ENCODE results near the gene ZBTB7B.
A peak's percentile ranks its signal among the peaks of the same experiment; 100 is the strongest.
"Not testable (repeated sequence)": the region's sequence is repeated elsewhere in the genome, so short reads cannot be mapped to it uniquely, and the experiment has no call there.

ZBTB7B gene

DNA sequence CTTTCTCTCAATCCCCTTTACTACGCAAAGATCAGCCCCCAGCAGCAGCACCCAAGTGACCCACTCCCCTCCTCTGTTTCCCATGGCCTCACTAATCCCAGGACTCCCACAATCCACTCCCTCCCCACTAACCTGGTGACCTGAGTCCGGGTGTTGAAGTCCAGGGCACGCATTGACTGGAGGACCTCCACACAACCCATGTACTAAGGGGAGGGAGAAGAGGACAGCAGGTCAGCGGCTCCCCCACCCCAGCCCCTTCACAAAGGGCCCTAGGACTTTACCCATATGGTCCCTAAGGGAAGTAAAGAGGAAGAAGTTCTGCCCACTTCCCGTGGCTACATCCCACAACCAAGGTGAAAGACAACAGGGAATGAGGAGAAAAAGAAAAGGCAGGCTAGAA lies 33.4 kb upstream of the ZBTB7B start:
- no peak for DNase-seq (ENCODE audit: low spot score)

DNA sequence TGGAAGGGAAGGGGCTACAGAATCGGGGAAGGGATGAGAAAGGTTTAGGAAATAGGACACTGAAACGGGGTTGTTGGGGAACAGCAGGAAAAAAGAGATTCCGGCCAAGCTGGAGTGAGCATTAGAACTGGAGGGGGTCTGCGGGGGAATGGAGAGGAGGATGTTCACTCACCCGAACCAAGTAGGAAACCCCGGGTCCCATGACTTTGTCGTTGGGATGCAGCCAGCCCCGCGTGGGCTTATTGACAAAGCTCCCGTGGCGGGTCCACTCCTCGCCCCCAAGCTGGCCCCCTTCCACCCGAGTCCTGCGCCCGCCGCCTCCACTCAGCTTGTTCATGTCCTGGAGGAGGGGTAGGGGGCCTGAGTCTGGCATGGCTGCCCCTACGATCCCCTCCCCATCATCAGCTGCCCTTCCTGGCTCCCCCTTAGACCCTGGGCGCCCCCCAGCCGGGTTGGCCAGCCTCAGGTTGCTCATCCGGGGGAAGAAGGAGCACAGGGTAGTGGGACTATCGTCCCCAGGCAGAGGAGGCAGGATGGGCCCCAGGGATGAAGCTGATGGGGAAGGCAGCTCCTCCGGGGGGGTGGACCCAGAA lies 32.6 kb upstream of the ZBTB7B start:
- DNase-seq (ENCODE audit: low spot score) = no peak

DNA sequence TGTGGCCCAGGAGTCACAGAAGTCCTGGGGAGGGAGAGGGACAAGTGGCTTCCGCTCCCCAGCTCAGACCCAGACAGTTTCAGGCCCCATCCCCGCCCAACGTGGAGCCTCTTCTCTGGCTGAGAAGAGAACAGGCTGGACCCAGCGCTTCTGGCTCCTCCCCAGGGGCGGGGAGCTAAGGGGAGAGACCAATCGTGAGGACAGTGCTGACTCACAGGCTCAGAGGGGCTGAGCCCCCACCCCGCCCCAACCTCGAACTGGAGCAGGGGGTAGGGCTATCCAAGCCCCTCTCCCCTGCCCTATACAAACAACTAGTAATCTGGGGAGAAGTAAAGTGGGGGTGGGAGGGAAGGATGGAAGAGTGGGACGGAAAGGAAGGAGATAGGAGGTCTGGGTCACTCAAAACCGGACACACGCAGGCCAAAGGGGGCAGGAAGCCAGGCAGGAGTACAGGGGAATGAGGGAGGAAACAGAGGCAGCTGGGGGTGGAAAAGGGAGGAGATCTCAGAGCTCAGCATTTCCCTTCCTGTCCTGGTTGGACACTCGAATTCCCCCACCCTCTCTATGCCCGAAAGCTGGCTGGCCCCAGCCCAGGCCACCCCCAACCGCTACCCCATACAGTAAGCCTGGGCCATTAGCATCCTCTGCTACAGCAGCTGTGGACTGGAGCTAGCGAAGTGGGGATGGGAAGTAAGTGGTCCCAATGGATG lies 31.8 kb upstream of the ZBTB7B start, which contains the start of gene SHC1:
SHC1 (minus strand) TSS at position 117 of the 710 bp plus-strand sequence. CDS start 221 bp downstream, outside the sequence.
- DNase-seq (ENCODE audit: low spot score) = peak; percentile 89

DNA sequence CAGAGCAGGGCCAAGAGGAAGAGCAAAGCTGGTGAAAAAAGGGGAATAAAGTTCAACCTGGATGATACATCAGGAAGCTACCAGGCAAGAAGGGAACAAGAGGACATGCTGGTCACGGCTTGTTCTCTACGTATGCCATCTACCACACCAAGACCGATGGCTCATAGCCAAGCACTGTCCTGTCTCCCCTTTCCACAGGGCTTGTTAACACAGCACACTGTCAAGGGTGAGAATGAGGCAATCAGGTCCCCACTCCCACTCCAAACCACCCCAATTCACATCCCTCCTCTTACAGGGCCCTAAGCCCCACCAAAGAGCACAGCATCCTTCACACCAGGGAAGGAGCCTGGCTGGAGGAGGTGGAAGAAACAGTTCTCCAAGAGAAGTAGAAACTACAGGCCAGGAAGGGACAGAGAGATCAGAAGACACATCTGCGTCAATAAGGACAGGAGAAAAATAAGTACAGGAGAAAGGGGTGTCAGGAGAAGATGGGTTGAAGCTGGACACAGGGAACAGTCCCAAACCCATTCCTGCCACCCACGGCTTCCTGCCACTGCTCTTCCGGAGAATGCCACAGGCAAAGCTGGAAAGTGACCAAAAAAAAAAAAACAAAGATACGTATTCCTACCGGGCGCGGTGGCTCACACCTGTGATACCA lies 31.1 kb upstream of the ZBTB7B start:
- no peak for DNase-seq (ENCODE audit: low spot score)

DNA sequence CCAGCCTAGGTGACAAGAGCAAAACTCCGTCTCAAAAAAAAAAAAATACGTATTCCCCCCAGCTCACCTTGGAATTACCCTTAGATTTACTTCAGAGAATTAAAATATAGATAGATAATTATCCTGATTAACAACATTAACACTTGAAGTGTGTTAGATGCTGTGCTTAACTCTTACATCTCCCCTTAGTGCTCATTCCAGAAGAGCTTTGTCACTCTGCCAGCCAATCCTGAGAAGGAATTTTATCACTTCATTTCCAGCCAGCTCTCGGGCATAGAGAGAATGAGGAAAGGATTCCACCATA lies 30.4 kb upstream of the ZBTB7B start:
- no peak for DNase-seq (ENCODE audit: low spot score)

DNA sequence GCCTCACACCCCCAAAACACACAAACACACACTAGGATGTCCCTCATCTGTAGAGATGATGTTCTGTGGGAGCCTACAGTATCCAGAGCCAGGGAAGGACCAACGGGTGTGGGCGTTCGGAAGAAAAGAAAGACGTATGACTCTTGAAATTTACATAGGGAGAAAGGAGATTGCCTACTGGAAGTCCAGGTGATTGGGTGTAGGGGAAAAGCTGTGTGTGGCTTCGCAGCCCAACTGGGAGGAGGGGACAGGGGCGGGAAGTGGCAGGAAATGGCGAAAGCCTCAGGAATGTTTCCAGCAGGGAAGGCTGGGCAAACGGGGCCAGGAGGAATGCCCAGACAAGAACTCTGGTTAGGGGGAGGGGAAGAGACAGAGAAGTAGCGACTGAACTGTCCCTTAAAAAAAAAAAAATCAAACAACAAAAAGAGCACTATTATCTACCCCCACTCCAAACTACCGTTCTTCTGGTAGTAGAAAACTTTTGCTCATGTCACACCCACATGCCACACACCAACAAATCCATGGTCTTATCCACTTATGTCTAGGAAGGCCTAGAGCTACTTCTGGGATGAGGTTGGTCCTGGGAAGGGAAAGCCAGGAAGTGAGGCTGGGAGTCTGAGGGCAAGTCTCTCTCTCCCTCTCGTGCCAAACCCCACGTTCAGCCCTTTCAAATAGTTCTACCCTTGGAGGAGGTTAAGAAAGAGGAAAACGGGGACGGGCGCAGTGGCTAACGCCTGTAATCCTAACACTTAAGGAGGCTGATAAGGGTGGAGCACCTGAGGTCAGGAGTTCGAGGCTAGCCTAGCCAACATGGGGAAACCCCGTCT lies 29.9 kb upstream of the ZBTB7B start:
- DNase-seq (ENCODE audit: low spot score) = no peak

DNA sequence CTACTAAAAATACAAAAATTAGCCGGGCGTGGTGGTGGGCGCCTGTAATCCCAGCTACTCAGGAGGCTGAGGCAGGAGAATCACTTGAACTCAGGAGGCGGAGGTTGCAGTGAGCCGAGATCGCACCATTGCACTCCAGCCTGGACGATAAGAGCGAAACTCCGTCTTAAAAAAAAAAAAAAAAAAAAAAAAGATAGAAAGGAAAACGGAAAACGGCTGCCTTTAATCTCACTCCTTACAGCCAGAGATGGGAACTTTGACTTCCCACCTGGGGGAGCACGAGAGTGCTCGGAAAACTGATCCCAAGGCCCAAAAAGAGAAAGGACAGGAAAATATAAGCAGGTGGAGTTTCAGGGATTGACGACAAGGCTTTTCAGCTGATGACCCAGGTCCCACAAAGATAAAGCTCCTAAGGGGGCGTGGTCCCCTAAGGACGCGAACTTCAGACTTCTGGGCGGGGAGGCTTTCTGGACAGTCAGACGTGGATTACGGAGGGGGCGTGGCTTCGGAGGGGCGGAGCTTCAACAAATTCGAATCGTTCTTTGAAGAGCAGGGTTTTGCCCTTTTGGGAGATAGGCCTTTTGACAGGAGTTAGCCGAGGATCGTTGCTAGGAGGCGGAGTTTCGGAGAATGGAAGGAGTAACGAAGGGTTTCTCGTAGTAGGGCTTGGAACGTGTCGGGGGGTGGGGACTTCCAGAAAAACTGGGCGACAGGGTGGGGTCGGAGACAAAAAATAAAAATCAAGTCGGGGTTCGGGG lies 29.1 kb upstream of the ZBTB7B start:
- peak; percentile 83 for DNase-seq (ENCODE audit: low spot score)

DNA sequence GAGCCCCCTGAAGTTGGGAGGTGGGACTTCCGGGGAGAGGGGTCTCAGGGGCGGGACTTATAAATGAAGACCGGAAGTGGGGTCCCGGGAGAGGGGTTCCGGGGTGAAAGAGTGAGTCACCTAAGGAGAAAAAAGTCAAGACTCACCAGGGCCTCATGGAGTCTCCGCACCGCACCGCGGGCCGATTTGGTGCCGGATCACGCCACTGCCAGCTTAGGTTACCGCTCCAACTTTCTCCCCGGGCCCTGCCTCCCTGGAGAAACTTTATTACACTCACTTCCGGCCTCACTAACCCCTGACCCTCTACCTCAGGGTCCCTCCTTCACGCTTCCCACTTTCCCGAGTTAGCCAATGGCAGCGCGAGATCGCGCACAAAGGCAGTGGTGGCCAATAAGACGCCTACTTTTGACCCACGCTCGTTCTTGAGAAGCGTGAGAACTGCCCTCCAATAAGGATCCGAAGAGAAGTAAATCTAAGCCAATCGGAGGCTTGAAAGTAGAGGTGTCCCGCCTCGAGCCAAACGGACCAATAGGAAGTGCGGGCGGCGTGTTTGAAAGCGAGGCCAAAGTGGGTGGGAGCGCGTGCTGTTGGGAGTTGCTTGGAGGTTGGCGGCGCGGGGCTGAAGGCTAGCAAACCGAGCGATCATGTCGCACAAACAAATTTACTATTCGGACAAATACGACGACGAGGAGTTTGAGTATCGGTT lies 28.3 kb upstream of the ZBTB7B start, which contains the start of gene CKS1B:
CKS1B (plus strand) TSS at position 580 of the 706 bp plus-strand sequence; CDS start at position 645, 65 bp downstream.
- DNase-seq (ENCODE audit: low spot score) = peak; percentile 92

DNA sequence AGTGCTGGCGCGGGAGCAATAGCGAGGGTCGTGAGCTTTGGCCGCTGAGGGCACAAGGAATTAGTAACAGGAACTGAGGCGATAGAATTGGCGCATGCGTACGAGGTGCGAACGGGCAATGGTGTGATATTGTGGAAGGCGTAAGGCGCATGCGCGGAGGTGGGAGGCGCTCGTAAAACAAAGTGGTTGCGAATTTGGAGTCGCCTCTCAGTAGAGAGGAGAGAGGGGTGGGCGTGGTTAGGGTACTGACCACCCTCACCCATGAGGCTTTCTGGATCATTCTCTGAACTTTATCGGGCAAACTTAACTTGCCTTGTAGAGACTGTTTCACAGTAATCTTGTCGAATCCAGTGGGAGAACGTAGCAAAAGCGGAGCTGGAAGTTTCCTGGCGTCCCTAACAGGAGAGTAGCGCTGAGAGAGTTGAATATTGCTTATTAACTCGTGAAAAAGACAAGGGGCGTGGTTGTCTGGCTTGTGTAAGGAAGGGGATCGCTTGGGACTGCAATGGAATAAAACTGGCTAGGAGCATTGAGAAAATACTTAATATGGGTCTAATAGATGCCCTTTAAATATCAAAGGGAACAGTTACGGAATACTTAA lies 27.7 kb upstream of the ZBTB7B start:
- peak; percentile 89 for DNase-seq (ENCODE audit: low spot score)

DNA sequence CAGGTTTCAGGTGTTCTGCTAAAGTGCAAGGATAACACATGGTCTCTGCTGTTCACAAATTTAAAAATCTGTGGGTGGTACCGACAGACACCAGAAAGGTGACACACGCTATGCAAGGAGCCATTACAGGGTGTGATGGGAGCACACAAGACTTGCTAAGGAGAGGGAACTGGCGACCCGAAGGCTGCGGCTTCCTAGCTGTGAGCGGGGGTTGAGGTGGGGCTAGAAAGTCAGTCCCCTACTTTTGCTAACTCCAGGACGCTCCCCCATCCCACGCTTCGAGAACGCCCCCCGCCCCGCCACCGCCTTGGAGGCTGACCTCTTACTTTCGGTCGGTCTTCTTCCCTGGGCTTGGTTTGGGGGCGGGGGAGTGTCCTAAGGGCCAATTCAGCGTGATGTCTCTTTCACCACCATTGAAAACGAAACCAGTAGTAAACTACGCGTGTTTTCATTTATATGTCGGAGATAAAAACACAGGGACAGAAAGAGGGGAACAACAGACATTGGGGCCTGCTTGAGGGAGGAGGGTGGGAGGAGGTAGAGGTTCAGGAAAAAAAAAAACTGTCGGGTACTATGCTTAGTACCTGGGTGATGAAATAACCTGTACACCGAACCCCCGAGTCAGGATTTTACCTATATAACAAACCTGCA lies 27.1 kb upstream of the ZBTB7B start:
- no peak for DNase-seq (ENCODE audit: low spot score)

DNA sequence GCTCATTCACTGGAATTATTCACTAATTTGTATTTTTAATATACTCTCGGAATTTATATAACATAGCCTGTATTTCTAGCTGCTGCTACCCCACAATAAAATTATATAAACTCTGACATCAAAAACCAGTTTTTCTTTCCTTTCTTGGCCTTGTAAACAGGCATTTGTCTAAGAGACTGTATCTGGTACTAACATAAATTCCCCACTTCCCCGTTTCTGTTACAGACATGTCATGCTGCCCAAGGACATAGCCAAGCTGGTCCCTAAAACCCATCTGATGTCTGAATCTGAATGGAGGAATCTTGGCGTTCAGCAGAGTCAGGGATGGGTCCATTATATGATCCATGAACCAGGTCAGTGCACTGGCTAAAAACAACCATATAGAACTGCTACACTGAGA lies 24.8 kb upstream of the ZBTB7B start:
- not testable (repeated sequence) for DNase-seq (ENCODE audit: low spot score)

DNA sequence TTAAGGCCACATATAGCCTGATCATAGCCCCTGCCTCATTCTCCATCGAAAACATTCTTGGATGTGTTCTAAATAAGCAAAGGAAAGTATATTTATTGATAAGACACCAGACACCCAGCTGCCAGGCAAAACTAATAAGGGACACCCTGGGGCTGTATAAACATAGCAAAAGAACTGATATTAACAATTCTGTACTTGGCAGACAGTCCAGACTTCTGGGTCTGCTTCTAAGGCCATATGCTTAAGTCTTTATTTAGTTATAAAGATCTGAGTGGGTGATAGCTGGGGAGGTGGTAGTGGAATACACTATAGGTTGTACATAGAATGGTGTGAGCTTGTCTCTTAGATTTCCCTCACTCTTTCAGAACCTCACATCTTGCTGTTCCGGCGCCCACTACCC lies 24.2 kb upstream of the ZBTB7B start:
- DNase-seq (ENCODE audit: low spot score) = no peak

DNA sequence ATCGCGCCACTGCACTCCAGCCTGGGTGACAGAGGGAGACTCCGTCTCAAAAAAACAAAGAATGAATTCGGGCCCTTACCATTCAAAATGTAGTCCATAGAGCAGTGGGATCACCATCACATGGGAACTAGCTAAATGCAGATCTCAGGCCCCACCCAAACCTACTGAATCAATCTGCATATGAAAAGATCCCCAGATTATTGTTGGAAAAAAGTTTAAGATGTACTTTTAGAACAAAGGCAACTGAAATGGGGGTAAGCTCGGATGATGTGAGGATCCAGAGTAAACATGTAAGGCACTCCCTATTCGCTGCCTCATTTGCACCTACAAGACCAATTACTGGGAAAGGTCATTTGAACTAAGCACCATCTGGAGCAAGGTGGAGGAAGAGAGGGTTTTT lies 20.3 kb upstream of the ZBTB7B start:
- DNase-seq (ENCODE audit: low spot score) = no peak

DNA sequence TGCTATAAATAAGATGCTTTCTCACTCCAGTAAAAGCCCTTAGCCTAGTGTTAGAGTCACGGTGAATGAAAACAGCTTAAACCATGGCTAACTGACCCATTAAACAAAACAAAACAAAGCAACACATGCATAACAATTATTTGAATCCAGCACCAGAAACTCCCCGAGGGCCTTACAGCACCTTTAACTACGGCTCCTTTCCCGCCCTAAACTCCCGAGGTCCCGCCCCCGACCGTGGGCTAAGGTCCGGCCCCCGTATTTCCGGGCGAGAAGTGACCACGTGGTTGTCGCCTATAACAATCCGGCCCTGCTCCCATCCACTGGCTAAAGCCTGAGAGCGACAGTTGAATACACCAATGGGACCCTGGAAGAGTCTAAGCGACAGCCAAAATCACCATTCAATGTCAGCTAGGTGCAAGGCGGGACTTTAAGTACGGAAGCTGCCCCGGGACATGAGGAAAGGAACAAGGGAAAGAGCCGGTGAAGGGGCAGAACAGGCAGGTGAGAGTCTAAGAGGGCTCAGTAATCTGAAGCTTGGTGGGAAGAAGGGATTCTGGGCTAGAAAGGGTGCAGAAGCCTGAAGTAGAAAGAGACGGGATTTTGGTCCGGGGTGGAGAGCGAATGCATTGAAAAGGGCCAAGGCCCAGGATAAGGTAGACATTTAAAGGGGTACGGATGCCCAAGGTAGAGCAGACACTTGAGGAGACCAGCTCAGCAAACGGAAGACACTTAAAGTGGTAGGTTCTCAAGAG lies 19.5 kb upstream of the ZBTB7B start, which contains the start of gene FLAD1:
FLAD1 (plus strand) TSS at position 448 of the 752 bp plus-strand sequence. CDS start 351 bp downstream, outside the sequence.
- peak; percentile 98 for DNase-seq (ENCODE audit: low spot score)

DNA sequence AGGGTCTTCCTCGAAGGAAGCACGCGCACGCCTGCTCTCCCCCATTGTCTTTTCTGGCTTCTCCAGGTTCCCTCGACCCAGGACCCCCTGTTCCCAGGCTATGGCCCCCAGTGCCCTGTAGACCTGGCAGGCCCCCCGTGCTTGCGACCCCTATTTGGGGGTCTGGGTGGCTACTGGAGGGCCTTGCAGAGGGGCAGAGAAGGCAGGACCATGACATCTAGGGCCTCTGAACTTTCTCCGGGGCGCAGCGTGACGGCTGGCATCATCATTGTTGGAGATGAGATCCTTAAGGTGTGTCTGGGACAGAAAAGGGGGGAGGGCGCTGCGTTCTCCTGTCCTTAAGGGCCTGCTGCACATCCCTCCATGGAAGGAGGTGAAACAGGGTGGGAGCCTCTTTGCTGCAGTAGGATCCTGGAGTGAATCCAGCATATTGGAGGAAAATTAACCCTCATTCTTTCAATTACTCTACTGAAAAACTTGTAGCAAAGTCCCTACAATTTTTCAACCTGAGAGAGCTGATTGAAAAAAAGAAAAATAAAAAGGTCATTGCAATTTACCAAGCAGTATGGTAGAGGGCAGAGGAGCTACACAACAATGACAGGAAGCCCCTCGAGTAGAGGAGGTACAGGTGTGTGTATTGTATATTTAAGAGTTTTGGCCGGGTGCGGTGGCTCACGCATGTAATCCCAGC lies 18.7 kb upstream of the ZBTB7B start:
- DNase-seq (ENCODE audit: low spot score) = no peak

DNA sequence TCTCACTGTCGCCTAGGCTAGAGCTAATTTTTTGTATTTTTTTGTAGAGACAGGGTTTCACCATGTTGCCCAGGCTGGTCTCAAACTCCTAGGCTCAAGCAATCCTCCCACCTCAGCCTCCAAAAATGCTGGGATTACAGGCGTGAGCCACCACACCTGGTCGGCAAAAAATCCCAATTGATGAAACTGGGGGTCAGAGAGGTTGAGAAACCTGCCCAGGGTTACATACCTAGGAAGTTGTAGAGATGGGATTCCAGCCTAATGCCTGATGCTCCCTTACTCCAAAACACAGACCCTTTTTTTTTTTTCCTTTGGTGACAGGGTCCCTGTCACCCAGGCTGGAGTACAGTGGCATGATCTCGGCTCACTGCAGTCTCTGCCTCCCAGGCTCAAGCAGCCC lies 15.9 kb upstream of the ZBTB7B start:
- not testable (repeated sequence) for DNase-seq (ENCODE audit: low spot score)

DNA sequence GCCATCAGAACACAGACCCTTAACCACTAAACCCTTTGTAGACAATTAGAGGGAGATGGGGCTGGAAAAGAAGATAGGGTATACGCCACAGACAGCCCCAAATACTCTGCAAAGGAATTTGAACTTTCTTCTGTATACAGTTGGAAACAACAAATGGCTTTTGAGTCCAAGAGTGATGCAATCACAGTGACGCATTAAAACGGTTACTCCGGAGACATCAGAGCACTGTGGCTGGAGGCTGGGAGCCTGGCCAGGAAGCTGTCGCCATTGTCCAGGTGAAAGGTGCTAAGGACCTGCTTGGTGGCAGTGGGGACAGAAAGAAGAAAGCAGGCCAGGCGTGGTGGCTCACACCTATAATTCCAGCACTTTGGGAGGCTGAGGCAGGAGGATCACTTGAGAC lies 15.3 kb upstream of the ZBTB7B start:
- no peak for DNase-seq (ENCODE audit: low spot score)

DNA sequence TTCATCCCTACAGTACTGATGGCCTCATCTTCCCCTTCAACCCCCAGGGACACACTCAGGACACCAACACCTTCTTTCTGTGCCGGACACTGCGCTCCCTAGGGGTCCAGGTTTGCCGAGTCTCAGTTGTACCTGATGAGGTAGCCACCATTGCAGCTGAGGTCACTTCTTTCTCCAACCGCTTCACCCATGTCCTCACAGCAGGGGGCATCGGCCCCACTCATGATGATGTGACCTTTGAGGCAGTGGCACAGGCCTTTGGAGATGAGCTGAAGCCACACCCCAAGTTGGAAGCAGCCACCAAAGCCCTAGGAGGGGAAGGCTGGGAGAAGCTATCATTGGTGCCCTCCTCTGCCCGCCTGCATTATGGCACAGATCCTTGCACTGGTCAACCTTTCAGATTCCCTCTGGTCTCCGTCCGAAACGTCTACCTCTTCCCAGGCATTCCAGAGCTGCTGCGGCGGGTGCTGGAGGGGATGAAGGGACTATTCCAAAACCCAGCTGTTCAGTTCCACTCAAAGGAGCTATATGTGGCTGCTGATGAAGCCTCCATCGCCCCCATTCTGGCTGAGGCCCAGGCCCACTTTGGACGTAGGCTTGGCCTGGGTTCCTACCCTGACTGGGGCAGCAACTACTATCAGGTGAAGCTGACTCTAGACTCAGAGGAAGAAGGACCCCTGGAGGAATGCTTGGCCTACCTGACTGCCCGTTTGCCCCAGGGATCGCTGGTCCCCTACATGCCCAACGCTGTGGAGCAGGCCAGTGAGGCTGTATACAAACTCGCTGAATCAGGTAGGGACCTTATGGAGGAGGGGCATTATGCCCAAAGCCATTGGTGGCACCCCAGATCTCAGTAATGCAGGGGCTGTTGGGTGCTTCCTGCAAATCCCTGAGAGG lies 14.3 kb upstream of the ZBTB7B start:
- DNase-seq (ENCODE audit: low spot score) = no peak

All from D341Med (cell line).